ENCODE results near the gene POLR2E.

DNA sequence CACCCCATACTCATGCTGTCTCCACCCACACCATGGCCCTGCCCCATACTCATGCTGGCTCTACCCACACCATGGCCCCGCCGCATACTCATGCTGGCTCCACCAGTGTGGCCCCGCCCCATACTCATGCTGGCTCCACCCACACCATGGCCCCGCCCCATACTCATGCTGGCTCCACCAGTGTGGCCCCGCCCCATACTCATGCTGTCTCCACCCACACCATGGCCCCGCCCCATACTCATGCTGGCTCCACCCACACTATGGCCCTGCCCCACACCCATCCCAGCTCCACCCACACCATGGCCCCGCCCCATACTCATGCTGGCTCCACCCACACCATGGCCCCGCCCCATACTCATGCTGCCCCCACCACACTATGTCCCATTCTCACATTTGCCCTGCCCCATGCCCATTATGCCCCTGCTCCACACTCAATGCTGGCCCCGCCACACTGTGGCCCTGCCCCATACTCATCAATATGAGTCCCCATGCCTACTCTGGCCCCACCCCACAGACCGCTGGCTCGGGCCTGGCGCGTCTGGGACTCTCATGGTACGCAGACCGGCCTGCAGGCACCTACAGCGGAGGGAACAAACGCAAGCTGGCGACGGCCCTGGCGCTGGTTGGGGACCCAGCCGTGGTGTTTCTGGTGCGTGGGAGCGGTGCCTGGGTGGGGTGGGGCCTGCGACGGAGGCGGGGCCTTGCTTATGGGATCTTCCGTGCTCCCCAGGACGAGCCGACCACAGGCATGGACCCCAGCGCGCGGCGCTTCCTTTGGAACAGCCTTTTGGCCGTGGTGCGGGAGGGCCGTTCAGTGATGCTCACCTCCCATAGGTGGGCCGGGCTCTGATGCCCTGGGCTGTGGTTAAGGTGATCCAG lies 31.9 kb downstream of the POLR2E start:
- TF ChIP-seq POLR2AphosphoS5 (IDR thresholded peaks at IDR 0.05) (no peak), POLR2A (IDR thresholded peaks at IDR 0.05) (no peak)
- TF ChIP-seq, protein P1, sequence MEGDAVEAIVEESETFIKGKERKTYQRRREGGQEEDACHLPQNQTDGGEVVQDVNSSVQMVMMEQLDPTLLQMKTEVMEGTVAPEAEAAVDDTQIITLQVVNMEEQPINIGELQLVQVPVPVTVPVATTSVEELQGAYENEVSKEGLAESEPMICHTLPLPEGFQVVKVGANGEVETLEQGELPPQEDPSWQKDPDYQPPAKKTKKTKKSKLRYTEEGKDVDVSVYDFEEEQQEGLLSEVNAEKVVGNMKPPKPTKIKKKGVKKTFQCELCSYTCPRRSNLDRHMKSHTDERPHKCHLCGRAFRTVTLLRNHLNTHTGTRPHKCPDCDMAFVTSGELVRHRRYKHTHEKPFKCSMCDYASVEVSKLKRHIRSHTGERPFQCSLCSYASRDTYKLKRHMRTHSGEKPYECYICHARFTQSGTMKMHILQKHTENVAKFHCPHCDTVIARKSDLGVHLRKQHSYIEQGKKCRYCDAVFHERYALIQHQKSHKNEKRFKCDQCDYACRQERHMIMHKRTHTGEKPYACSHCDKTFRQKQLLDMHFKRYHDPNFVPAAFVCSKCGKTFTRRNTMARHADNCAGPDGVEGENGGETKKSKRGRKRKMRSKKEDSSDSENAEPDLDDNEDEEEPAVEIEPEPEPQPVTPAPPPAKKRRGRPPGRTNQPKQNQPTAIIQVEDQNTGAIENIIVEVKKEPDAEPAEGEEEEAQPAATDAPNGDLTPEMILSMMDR (IDR thresholded peaks at IDR 0.05 in 8 of 11, conservative IDR thresholded peaks at IDR 0.05 in 3 of 11) = no peak
